HG03039 (cell line): ENCODE measurements around the gene NFIA.
"Not testable (repeated sequence)": the region's sequence is repeated elsewhere in the genome, so short reads cannot be mapped to it uniquely, and the experiment has no call there.

ENCODE experiments used
- ATAC-seq: cut with Tn5 transposase; IDR thresholded peaks from one replicate; pipeline ENCODE4 v1.9.1; 2021; ENCODE audit warnings: mild to moderate bottlenecking, moderate library complexity; ENCODE audit not compliant: unreplicated experiment

Gene NFIA

DNA sequence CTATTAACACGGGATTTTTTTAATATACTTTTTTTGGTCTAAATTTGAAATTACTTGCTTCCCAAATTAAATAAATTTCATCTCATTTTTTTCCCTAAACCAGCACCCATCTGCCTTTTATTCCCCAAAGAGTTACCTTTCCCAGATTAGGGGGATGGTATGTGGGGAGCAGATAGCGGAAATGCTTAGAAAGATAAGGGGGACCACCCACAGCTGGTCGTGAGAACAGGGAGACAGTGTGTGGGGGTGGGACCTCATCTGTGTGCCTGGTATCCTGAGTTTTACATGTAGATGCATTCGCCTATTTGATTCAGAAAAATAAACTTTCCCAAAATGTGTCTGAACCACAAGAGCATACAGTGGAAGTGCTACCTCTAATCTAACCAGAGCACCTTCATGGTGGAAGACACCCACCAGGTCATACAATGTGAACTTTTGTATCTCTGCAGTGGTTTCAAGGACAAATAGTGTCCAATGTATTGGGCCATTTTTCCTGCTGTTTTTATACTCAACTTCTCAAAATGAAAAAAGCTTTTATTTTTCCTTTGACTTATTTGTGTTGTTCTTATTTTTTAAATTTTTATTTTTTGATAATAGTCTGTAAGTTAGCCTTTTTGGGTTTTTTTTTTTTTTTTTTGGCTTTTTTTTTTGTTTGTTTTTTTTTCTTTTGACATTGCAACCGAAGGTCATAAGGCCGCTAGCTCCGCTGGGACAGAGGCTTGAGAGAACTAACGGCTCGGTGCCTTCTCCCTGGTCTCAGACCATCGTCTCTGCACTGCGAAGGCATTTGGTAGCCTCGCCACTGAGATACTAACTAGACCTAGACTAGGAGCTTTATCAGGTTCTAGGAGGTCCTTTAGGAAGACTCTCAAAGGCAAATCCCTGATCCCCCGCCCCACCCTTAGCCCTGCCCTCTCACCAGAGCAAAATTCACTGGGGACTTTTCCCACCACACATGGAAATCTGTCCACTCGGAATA is 379.3 kb downstream of the NFIA start:
- no peak for ATAC-seq

DNA sequence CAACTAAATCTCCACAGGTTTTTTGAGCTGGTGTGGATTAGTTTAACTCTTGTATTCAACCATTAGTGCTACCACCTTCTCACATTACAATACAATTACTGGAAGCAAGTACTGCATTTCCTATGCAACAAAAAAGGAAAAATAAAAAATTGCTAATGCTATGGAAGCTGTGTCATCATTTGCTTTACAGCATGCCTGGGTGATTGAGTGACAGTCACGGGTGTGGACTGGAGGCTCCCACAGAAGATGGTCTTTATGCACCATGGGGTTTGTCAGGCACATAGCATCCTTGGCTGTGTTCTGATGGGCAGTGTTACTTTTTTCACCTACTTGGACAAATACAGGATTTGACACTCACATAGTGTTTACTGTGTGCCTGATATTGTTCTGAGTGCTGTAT is 380.3 kb downstream of the NFIA start:
- no peak for ATAC-seq

DNA sequence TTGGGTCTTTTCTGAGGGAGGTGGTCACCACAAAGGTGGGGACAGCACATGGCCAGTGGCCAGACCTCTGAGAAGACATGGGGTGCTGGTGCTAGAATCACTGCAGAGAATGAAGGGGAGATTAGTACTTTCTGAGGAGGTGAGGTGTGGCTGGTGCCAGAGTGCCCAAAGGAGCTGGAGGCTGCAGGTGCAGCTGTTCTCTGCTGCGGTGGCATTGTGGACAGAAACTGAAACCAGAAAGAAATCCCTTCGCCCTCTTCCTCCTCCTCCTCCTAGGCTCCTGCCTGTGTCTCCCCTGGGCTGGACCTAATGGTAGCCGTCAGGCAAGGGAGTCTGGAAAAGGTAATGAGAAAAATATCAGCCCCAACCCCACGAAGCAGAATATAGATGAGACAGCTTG is 380.9 kb downstream of the NFIA start:
- ATAC-seq = no peak

DNA sequence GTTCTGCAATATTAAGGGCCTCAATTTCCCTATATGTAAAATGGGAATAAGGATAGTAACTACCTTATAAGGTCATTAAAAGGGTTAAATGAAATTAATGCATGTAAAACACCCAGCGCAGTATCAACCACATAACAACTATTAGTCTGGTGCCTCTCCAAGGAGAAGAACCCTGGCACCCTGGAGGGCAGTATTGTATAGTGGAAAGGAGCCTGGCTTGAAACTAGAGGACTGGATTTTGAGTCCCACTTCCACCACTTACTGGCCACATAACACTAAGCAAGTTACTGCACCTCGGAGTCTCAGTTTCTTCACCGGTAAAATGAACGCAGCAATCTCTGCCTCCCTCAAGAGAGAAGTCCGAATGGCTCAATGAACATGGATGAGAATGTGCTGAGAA is 385.5 kb downstream of the NFIA start:
- ATAC-seq = not testable (repeated sequence)

DNA sequence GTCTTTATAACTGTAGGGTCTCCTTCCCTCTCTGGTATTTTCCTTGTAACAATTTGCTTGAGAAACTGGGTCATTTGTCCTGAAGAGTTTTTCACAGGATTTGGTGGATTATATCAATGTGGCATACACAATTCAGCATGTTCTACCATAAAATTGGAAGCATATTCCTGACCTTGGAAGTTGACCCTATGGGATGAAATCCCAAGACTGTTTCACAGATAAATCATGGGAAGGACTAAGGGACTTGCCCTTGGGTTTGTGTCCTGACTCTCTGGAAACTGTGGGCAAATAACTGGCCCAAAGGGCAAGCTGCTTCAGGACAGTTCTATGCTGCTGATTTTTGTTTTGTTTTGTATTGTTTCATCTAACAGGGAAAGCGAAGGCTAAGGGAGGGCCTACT is 387.0 kb downstream of the NFIA start:
- no peak for ATAC-seq

DNA sequence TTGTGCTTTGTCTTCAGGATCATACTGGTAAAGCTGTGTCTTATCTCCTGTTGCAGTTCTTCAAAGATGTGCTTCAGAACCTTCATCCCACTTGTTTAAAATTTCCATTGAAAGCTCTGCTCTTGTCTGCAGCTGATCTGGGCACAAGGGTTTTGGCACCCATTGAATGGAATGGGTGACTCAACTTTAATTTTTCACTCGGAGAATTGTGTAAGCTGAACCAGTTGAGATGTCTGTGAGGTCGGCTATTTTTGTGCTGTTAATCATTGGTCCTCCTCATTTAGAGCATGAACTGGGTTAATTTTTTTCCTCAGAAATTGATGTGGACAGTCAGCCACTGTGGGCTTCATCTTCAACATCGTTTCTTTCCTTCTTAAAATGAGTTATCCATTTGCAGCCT is 390.5 kb downstream of the NFIA start:
- ATAC-seq = no peak

DNA sequence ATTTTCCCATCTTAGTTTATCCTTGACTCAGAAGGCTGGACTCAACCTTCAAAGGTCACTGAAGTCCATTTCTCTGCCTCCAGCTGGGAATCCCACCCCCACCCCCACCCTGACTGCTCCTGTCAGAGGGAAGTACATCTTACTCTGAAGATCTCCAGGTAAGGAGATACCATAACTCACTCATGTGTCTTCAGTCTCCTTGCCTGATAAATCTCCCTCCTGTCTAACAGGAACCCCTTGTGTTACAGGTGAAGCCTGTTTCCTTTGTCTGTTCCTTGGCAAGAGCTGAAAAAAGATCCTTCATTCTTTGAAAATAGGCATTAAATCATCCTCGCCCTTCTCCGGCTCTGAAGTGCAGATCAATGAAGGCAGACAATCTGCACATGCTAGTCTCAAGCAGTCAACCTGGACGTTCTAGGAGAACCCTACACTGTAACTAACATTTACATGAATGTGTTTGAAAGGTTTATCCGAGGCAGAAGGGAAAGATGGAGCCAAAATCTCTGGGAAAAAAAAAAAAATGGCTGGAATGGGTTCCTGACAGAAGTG is 392.0 kb downstream of the NFIA start:
- no peak for ATAC-seq

DNA sequence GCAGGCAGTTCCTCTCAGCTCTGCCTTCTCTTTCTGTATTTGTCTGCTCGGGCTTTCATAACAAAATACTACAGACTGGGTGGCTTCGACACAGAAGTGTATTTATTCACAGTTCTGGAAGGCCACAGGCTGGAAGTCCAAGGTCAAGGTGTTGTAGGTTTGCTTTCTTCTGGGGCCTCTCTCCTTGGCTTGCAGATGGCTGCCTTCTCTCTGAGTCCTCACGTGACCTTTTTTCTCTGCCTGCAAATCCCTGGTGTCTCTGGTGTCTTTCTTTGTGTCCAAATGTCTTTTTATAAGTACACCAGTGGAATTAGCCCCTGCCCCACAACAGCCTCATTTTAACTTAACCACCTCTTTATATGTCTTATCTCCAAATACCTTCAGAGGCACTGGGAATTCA is 392.6 kb downstream of the NFIA start:
- no peak for ATAC-seq

DNA sequence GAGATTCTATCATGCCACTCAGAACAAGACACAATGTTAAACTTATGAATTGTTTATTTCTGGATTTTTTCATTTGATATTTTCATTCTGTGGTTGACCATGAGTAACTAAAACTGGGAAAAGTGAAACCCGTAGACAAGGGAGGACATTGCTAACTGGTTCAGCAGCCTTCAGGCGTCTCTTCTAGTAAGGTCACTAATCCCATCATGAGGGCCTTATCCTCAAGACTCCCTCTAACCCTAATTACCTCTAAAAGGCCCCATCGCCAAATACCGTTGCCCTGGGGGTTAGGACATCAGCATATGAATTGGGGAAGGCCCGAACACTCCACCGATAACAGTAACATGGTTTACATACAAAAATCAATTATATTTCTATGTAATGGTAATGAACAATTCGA is 394.9 kb downstream of the NFIA start:
- no peak for ATAC-seq

DNA sequence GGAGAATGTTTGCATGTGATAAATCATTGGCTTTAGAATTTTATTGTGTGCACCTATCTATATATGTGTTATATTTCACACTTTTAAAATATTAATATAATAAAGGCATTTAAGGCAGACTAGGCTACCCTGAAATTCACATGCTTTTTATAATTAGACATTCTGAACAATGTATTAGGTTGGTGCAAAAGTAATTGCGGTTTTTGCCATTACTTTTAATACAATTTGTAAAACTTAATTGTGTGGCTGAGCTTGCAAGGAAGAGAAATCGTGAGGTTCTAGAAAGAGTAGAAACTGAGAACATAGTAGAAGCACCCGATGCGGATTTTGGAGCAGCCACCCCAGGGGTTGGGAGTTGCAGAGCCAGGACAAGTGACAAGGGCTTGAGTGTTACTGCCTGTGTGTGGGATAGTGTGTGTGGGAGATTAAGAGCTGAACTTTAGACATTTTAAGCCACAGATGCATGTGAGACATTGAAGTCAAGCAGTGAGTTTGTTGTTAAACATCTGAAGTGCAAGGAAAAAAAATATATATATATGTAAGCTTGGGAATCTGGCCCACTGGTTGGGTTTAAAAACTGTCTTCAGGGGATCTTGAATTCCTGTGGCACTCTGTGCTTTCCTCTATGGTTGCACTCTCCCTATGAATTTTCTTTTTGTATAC is 398.0 kb downstream of the NFIA start:
- no peak for ATAC-seq

DNA sequence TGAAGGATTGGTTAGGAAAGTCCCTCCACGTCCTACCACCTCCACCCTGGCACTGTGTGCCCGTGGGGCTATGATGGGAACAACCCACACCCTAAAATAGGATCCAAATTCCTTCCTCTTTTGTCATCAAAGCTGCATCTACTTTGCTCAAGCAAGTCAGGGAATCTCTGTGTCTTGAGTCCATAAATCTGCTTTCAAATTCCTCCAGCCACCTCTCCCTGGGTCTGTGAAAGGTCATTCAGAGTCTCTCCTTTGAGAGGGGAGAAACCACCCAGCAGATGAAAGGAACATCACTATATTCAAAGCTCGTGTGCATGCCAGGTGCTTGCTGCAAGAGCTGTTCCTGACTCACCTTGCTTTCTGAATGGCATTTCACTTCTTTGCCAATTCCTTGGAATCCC is 399.0 kb downstream of the NFIA start:
- no peak for ATAC-seq

DNA sequence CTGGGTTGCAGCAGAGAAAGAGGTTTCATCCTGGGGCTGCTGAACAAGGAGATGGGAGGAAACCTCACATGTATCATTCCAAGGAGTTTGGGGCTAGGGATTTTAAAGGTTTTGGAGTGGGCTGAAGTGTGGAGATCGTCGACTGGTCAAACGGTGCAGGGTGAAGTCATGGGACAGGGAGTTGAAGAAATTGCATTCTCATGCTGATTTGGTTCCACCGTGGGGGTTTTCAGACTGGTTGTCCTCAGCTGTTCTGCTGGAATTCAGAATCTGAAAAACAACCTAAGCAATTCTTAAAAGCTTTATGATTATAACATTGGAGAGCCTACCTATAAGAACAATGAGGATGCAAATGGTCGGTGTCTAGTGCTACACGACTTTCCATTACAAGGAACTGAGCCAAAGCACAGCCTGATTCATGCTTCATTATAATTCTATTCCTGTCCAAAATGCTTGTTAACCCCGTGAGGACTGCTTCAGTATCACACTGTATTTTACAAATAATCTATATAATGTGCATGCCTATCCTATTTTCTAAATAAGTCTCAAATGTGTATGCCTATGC is 399.9 kb downstream of the NFIA start:
- ATAC-seq = no peak

DNA sequence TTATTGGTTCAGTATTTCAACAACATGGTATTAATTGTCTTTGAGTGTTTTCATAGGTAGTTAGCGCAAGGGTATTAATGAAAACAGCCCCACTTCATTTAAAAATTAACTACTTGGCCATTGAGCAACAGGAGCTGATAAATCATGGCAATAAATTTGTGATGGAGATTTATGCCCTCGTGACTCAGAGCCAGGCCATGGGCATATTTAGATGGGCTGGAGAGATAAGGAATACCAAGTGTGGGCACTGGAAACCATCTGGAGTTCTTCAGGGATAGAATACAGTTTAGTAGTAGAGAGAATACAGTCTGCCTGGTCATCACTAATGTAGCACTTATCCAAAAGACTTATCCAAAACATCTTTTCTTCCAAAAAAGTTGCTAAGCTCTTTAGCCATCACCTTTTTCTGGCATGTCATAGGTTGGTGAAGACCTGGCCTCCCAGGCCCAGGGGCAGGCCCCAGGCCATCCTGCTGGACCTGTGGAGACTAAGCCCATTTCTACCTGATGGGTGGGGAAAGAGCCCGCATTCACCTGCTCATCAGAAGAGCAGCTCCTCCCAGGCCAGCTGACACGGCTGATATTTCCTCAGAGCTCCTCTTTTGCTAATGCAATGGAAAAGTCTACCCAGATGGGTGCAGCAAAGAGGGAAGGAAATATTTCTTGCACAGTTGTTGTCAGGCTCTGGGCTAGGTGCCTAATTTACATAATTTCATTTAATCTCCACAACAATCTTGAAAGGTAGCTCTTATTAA is 404.6 kb downstream of the NFIA start:
- ATAC-seq = no peak

DNA sequence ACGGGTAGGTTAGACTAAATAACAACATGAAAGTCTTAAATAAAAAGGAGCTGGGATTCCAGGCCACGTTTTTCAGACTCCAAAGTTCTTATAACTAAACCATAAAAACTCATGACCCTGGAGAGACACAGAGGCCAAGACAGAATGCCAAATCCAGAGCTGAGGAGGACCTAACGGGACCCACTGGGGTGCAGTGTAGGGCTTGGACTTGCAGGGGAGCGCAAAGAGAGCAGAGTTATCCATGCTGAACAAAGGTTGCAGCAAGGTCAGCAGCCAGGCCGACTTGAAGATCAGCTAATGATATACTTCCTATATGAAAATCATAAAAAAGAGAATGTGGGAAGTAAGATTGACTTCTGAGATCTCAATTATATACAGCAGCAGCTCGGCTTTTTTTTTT is 405.4 kb downstream of the NFIA start:
- ATAC-seq = no peak

DNA sequence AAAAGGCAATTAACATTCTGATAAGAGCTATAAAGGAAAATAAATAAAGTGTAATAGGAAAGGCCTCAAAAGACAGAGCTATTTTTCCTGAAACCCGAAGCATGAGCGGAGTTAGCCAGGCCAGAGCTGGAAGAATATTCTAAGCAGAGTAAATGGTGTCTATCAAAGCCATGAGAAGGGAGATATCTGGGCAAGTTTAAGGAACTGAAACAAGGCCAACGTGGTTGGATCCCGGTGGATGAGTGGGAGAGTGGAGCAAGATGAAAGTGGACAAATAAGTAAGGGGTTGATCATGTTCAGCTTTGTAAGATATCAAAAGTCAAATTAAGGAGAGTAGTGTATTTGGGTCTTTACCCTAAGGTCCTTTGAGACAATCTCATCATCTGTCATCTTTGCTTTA is 408.6 kb downstream of the NFIA start:
- ATAC-seq = no peak

DNA sequence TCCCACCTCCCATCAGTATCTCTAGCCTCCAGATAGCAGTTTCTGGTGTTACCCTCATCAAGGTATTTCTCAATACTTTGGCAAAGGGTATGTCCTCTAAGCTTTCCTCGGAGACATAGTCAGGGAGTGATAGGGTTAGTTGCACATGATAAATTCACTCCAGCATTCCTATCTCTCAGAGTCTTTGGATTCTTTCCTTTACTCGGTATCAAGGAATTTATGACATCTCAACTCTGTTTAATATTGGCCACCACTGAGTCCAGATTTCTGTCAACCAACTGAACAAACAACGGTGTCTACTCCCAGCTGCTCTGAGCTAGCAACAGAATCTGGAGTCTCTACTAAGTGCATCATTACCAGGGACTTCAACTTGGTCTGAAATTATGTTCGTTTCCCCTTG is 409.1 kb downstream of the NFIA start:
- ATAC-seq = no peak

DNA sequence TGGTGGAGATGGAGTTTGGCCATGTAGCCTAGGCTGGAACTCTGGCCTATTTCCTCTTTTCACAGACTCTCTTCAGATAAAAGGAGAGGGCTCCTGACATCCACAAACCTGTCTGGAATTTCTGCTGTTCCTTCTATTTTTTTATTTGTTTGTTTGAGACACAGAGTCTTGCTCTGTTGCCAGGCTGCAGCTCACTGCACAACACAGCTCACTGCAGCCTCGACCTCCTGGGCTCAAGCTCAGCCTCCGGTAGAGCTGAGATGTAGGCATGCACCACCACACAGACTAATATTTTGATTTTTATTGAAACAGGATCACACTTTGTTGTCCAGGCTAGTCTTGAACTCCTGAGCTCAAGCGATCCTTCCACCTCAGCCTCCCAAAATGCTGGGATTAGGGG is 411.6 kb downstream of the NFIA start:
- ATAC-seq = no peak

DNA sequence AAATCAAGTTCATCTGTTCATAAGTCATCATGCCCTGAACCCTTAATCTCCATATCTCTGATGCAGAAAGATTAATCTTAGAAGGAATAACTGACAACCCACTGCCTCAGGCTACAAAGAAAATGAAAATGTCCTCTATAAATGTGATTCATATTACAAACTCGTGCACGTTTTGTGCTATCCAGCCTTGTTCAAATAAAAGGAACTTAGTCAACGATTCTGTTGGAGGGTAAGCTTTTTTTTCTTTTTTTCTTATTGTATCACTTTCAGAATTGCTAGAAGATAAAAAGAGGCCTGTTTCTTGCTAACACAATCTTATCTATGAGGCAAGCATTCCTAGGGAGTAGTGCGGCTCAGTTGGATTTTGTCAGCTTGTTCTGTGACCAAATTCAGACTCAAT is 414.1 kb downstream of the NFIA start:
- ATAC-seq = no peak

DNA sequence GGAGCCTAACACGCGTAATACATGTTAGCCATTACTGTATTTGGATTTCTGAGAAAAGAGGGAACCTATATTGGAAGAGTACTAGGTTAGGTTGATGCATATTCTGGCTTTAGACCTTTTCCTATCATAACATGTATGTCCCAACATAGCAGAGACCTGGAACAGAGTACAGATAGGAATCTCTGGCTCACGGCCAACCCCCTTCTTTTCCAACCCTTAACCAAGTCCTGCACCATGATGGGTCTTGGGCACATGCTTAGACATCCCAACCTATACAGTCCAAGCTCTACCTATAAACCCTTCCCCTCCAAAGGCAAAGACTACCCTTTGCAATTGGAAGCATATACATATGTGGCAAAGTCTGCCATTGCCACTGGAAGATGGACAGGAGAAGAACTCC is 414.7 kb downstream of the NFIA start:
- no peak for ATAC-seq

DNA sequence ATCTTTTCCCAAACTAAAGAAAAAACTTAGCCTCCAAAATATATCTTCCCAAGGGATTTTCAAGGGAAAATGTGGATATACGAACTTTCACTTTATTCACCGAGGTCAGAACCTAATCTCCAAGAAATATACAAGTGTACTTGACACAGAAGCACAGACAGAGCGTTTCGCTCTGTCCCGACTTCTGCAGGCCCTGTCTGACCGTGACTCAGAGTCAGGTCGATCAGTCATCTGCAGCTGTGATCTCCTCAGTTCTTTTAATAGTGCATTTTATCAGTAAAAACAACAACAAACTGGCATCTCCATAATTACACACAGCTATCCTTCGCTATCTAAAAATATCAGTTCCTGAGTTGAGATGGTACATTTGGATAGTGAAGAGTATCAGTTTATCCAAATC is 416.0 kb downstream of the NFIA start:
- no peak for ATAC-seq
